ENCODE results near the gene SLC16A10. TPM values are rescaled to one million over a fixed set of nuclear protein-coding genes. Genes with fewer than 3 reads are reported as not detected.
"Not testable (repeated sequence)": the region's sequence is repeated elsewhere in the genome, so short reads cannot be mapped to it uniquely, and the experiment has no call there.

SLC16A10 gene
- total RNA-seq, 1 donor from 2014 or later = not detected

- not testable (repeated sequence) for DNase-seq (ENCODE audit: low read depth in 2 of 2)
These were observed 43.7 kb downstream of the SLC16A10 start for GRCh38 chr6:111131018-111131417.

GRCh38 chr6:111132669-111133068, 45.4 kb downstream of the SLC16A10 start:
- not testable (repeated sequence) for DNase-seq (ENCODE audit: low read depth in 2 of 2)

GRCh38 chr6:111134236-111134869, 47.0 kb downstream of the SLC16A10 start:
- not testable (repeated sequence) for DNase-seq (ENCODE audit: low read depth in 2 of 2)

- DNase-seq (ENCODE audit: low read depth in 2 of 2) = not testable (repeated sequence)
These were observed 50.3 kb downstream of the SLC16A10 start for GRCh38 chr6:111137489-111138093.

GRCh38 chr6:111147440-111147839, 60.1 kb downstream of the SLC16A10 start:
- DNase-seq (ENCODE audit: low read depth in 2 of 2) = no peak

GRCh38 chr6:111148110-111148509, 60.8 kb downstream of the SLC16A10 start:
- DNase-seq (ENCODE audit: low read depth in 2 of 2) = no peak

- no peak for DNase-seq (ENCODE audit: low read depth in 2 of 2)
These were observed 63.3 kb downstream of the SLC16A10 start for GRCh38 chr6:111150577-111150976.

- no peak for DNase-seq (ENCODE audit: low read depth in 2 of 2)
These were observed 67.7 kb downstream of the SLC16A10 start for GRCh38 chr6:111154981-111155380.

- no peak for DNase-seq (ENCODE audit: low read depth in 2 of 2)
These were observed 70.1 kb downstream of the SLC16A10 start for GRCh38 chr6:111157412-111157811.

GRCh38 chr6:111159633-111160032, 72.3 kb downstream of the SLC16A10 start:
- DNase-seq (ENCODE audit: low read depth in 2 of 2) = no peak

- no peak for DNase-seq (ENCODE audit: low read depth in 2 of 2)
These were observed 74.3 kb downstream of the SLC16A10 start for GRCh38 chr6:111161650-111162049.

- no peak for DNase-seq (ENCODE audit: low read depth in 2 of 2)
These were observed 75.2 kb downstream of the SLC16A10 start for GRCh38 chr6:111162504-111162903.

GRCh38 chr6:111171577-111172400, 84.5 kb downstream of the SLC16A10 start:
- no peak for DNase-seq (ENCODE audit: low read depth in 2 of 2)

GRCh38 chr6:111172563-111172962, 85.3 kb downstream of the SLC16A10 start:
- DNase-seq (ENCODE audit: low read depth in 2 of 2) = no peak

- DNase-seq (ENCODE audit: low read depth in 2 of 2) = no peak
These were observed 86.0 kb downstream of the SLC16A10 start for GRCh38 chr6:111173341-111173740.

- DNase-seq (ENCODE audit: low read depth in 2 of 2) = no peak
These were observed 86.6 kb downstream of the SLC16A10 start for GRCh38 chr6:111173946-111174345.

GRCh38 chr6:111175109-111175508, 87.8 kb downstream of the SLC16A10 start:
- DNase-seq (ENCODE audit: low read depth in 2 of 2) = no peak

GRCh38 chr6:111176038-111176759, 88.9 kb downstream of the SLC16A10 start:
- DNase-seq (ENCODE audit: low read depth in 2 of 2) = no peak

GRCh38 chr6:111176760-111177099, 89.4 kb downstream of the SLC16A10 start:
- DNase-seq (ENCODE audit: low read depth in 2 of 2) = no peak

- DNase-seq (ENCODE audit: low read depth in 2 of 2) = no peak
These were observed 89.8 kb downstream of the SLC16A10 start for GRCh38 chr6:111177131-111177530.

- DNase-seq (ENCODE audit: low read depth in 2 of 2) = no peak
These were observed 96.6 kb downstream of the SLC16A10 start for GRCh38 chr6:111183702-111184517.
